ENCODE data around the gene C8G.

The C8G gene

DNA sequence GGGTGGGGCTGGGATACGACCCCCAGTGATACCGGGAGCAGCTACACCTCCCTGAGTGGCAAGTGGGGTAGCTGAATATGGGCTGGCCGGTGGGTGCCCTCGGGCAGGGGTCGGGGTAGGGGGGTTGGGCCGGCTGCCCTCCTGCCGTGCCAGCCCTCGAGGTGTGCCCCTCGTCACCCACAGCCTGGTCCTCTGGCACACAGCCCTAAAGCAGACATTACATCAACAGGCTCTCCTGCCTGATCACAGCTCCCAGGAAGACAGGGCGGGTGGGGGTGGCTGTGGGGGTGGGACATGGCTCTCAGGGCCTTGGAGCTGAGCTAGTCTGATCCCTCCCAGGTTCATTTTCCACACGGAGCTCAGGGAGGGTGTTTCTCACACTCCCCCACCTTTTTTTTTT lies 23.7 kb upstream of the C8G start:
- H3K27ac ChIP-seq, result no peak overlapping the region
- TF ChIP-seq ZFX (IDR thresholded peaks at IDR 0.05; ENCODE audit: borderline replicate concordance), result no peak
- TF ChIP-seq, protein P1, sequence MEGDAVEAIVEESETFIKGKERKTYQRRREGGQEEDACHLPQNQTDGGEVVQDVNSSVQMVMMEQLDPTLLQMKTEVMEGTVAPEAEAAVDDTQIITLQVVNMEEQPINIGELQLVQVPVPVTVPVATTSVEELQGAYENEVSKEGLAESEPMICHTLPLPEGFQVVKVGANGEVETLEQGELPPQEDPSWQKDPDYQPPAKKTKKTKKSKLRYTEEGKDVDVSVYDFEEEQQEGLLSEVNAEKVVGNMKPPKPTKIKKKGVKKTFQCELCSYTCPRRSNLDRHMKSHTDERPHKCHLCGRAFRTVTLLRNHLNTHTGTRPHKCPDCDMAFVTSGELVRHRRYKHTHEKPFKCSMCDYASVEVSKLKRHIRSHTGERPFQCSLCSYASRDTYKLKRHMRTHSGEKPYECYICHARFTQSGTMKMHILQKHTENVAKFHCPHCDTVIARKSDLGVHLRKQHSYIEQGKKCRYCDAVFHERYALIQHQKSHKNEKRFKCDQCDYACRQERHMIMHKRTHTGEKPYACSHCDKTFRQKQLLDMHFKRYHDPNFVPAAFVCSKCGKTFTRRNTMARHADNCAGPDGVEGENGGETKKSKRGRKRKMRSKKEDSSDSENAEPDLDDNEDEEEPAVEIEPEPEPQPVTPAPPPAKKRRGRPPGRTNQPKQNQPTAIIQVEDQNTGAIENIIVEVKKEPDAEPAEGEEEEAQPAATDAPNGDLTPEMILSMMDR (IDR thresholded peaks at IDR 0.05), result no peak

DNA sequence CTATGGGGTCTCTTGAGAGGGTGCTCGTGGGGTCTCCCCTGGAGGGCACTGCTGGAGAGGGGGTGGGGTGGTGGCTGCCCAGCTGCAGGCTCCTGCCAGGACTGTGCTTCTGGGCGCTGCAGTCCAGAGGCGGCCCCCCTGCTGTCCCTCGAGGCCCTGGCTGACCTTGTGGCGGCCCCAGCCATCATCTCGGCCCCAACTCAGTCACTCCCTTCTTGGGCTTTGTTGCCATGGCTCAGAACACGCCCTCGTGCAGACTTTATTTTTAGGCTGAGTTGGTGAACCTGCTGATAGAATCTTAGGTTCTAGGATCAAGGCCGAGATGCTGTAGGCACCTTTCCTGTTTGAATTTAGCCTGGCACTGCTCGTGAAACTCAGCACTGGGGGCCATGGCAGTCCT lies 23.3 kb upstream of the C8G start:
- TF ChIP-seq, protein P1 (IDR thresholded peaks at IDR 0.05), result no peak
- TF ChIP-seq ZFX (IDR thresholded peaks at IDR 0.05; ENCODE audit: borderline replicate concordance), result no peak
- no peak overlapping the region for H3K27ac ChIP-seq

DNA sequence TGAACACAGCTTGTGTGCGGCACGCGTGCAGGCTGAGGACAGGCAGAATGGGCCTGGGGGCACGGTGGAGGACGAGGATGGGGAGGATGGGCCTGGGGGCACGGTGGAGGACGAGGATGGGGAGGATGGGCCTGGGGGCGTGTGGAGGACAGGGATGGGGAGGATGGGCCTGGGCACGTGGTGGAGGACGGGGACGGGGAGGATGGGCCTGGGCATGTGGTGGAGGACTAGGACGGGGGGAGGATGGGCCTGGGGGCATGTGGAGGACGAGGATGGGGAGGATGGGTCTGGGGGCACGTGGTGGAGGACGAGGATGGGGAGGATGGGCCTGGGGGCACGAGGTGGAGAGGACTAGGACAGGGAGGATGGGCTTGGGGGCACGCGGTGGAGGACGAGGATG lies 22.5 kb upstream of the C8G start:
- TF ChIP-seq ZFX (IDR thresholded peaks at IDR 0.05; ENCODE audit: borderline replicate concordance), result no peak
- TF ChIP-seq, protein P1 (IDR thresholded peaks at IDR 0.05), result no peak
- no peak overlapping the region for H3K27ac ChIP-seq

DNA sequence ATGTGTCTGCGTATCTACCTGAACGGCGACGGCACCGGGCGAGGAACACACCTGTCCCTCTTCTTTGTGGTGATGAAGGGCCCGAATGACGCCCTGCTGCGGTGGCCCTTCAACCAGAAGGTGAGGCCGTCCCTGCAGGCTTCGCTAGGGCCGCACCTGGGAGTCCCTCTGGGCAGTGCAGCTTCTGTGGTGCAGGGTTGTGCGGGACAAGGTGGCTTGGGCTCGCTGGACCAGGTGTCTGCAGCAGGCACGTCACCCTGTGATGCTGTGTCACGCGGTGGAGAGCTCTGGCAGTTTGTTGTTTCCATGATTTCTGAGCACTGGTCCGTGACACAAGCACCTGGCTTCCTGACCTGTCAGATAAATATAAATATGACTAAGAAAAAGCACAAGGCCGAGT lies 21.2 kb upstream of the C8G start:
- H3K27ac ChIP-seq, result no peak overlapping the region
- TF ChIP-seq, protein P1 (IDR thresholded peaks at IDR 0.05), result no peak
- no peak for TF ChIP-seq ZFX (IDR thresholded peaks at IDR 0.05; ENCODE audit: borderline replicate concordance)

DNA sequence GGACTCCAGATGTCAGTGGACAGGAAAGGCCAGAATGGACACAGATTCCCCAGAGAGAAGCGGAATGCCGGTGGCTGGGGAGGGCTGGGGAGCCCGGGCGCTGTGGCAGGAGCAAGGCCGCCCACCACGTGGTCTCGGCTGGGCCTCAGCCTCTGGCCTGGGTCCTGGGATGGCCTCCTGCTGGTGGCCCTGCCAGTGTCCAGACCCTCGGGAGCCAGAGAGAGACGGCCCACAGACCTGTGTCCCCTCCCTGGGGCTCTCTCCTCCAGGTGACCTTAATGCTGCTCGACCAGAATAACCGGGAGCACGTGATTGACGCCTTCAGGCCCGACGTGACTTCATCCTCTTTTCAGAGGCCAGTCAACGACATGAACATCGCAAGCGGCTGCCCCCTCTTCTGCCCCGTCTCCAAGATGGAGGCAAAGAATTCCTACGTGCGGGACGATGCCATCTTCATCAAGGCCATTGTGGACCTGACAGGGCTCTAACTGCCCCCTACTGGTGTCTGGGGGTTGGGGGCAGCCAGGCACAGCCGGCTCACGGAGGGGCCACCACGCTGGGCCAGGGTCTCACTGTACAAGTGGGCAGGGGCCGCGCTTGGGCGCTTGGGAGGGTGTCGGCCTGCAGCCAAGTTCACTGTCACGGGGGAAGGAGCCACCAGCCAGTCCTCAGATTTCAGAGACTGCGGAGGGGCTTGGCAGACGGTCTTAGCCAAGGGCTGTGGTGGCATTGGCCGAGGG lies 19.5 kb upstream of the C8G start:
- no peak for TF ChIP-seq ZFX (IDR thresholded peaks at IDR 0.05; ENCODE audit: borderline replicate concordance)
- TF ChIP-seq, protein P1 (IDR thresholded peaks at IDR 0.05), result 0 out of 2 replicates have a peak, but pooled peaks have one; percentile 11
- no peak overlapping the region for H3K27ac ChIP-seq

DNA sequence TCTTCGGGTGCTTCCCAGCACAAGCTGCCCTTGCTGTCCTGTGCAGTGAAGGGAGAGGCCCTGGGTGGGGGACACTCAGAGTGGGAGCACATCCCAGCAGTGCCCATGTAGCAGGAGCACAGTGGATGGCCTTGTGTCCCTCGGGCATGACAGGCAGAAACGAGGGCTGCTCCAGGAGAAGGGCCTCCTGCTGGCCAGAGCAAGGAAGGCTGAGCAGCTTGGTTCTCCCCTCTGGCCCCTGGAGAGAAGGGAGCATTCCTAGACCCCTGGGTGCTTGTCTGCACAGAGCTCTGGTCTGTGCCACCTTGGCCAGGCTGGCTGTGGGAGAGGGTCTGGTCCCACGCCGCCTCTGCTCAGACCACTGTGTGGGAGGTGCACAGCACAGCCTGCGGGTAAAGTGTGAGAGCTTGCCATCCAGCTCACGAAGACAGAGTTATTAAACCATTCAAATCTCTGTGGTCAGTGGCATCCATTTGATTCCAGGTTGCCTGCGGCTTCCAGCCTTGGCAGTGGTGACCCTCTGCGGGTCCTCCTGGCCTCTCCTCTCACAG lies 18.8 kb upstream of the C8G start:
- no peak for TF ChIP-seq ZFX (IDR thresholded peaks at IDR 0.05; ENCODE audit: borderline replicate concordance)
- TF ChIP-seq, protein P1 (IDR thresholded peaks at IDR 0.05), result no peak
- no peak overlapping the region for H3K27ac ChIP-seq

DNA sequence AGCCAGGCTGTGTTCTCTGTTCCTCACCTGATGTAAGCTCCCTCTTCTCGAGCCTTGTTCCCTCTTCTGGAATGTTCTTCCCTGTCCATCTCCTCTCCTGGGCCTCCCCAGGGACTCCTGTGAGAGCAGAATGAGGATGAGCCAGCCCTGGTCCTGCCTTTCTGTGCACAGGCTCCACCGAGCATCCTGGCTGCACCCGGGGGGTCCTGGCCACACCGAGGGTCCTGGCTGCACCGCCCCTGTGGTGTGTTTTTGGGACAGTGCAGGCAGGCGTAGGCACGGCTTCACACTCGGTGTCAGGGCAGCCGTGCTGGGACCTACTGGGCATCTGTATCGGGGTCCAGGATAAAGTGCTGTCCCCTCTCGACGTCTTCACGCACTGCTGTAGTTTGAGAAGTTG lies 18.3 kb upstream of the C8G start:
- TF ChIP-seq ZFX (IDR thresholded peaks at IDR 0.05; ENCODE audit: borderline replicate concordance), result no peak
- TF ChIP-seq, protein P1 (IDR thresholded peaks at IDR 0.05), result no peak
- H3K27ac ChIP-seq, result no peak overlapping the region

All from 22Rv1 (cell line).